Endothelial cell of umbilical vein (primary cell): Measurements from ENCODE around the gene CLDN9. TPM values are rescaled to one million over a fixed set of nuclear protein-coding genes. Genes with fewer than 3 reads are reported as not detected.

Experiments used
- BruUV-seq: library from RNA; stranded (reverse); fragments of 400-500 nt; replicated peaks from 2 replicates; lab custom pipeline; 2021; lab: Mats Ljungman, UMichigan
- CTCF ChIA-PET: fragments of 300-600, 350-600 bp; sonication (Branson Sonifier 250); formaldehyde crosslinking; loops from one replicate; lab custom pipeline; 2021; ENCODE audit warnings: antibody characterized with exemption, inconsistent platforms; lab: Charles Lee
- POLR2A ChIA-PET: fragments of 300-600, 350-600 bp; sonication (Branson Sonifier 250); formaldehyde crosslinking; loops from one replicate; lab custom pipeline; 2021; ENCODE audit warnings: antibody characterized with exemption, inconsistent platforms; lab: Charles Lee
- DNase-seq: peaks from one replicate; pipeline ENCODE4 v3.0.0-alpha.2; 2011; ENCODE audit warnings: low read depth, low spot score
- FAIRE-seq: peaks from 2 replicates; lab custom pipeline; 2011; peaks lifted over from hg19 to GRCh38; lab: Jason Lieb, UNC
- H2AFZ ChIP-seq: 2 replicates; pipeline ENCODE4 v1.6.0; 2012; ENCODE audit warnings: low read depth, low read length, control low read depth, inconsistent platforms
- H3K27ac ChIP-seq: 2 replicates; pipeline ENCODE4 v1.5.1; 2011; ENCODE audit warnings: low read depth, mild to moderate bottlenecking, control low read depth, low read length, moderate library complexity; ENCODE audit not compliant: insufficient read depth
- H3K27me3 ChIP-seq, 2 experiments: 2 replicates each; pipeline versions ENCODE4 v1.6.0 to v1.6.1; 2011; ENCODE audit warnings: low read length in 2 of 2, mixed read lengths in 1 of 2; ENCODE audit not compliant: control insufficient read depth in 2 of 2, insufficient read depth in 2 of 2
- H3K36me3 ChIP-seq, 2 experiments: 2 replicates in 1 of 2; 3 replicates in 1 of 2; pipeline ENCODE4 v1.5.1; 2011; ENCODE audit warnings: low read length in 2 of 2, mild to moderate bottlenecking in 1 of 2, moderate library complexity in 1 of 2; ENCODE audit not compliant: control insufficient read depth in 2 of 2, insufficient read depth in 2 of 2; ENCODE audit errors: extremely low read depth in 1 of 2
- H3K4me1 ChIP-seq: 3 replicates; pipeline ENCODE4 v1.5.1; 2011; ENCODE audit warnings: mild to moderate bottlenecking, low read length; ENCODE audit not compliant: control insufficient read depth, insufficient read depth; ENCODE audit errors: extremely low read depth
- H3K4me2 ChIP-seq: 2 replicates; pipeline ENCODE4 v1.6.1; 2011; ENCODE audit warnings: low read length, control low read depth, mixed read lengths; ENCODE audit not compliant: insufficient read depth
- H3K4me3 ChIP-seq, 3 experiments: fragments of 200-600 bp in 1 of 3; sonication (generic), shearing (Covaris generic) in 1 of 3; replicated peaks in 1 of 3; 2 replicates each; pipeline ENCODE4 v1.5.1; 2011 to 2016; ENCODE audit warnings: control low read depth in 3 of 3, low read length in 3 of 3, mild to moderate bottlenecking in 2 of 3, inconsistent platforms in 1 of 3, low read depth in 1 of 3, moderate library complexity in 1 of 3; ENCODE audit not compliant: insufficient read depth in 1 of 3
- H3K79me2 ChIP-seq: 2 replicates; pipeline ENCODE4 v1.6.0; 2012; ENCODE audit warnings: low read length, inconsistent platforms; ENCODE audit not compliant: control insufficient read depth, insufficient read depth
- H3K9ac ChIP-seq: replicated peaks from 2 replicates; pipeline ENCODE3; 2011; ENCODE audit warnings: low read length, control low read depth; ENCODE audit not compliant: insufficient read depth; ENCODE audit errors: extremely low read depth
- H3K9me1 ChIP-seq: replicated peaks from 3 replicates; pipeline ENCODE4 v1.6.0; 2011; ENCODE audit warnings: mild to moderate bottlenecking, low read length; ENCODE audit not compliant: control insufficient read depth, insufficient read depth; ENCODE audit errors: extremely low read depth
- H3K9me3 ChIP-seq: replicated peaks from 2 replicates; pipeline ENCODE4 v1.5.1; 2012; ENCODE audit warnings: low read length, inconsistent platforms; ENCODE audit not compliant: control insufficient read depth, insufficient read depth
- H4K20me1 ChIP-seq: replicated peaks from 2 replicates; pipeline ENCODE3; 2011; ENCODE audit warnings: mild to moderate bottlenecking, low read length; ENCODE audit not compliant: control insufficient read depth, insufficient read depth; ENCODE audit errors: extremely low read depth
- EZH2 ChIP-seq: IDR thresholded peaks from 2 replicates; pipeline ENCODE4 v1.6.1; 2012; ENCODE audit warnings: borderline replicate concordance, low read depth, mild to moderate bottlenecking, moderate library complexity, low read length, inconsistent platforms; ENCODE audit not compliant: severe bottlenecking
- FOS ChIP-seq: IDR thresholded peaks from 2 replicates; pipeline ENCODE4 v1.6.1; 2011; ENCODE audit warnings: mild to moderate bottlenecking, low read length, moderate library complexity, borderline replicate concordance; ENCODE audit not compliant: insufficient read depth
- GATA2 ChIP-seq: IDR thresholded peaks from 2 replicates; pipeline ENCODE4 v1.7.0; 2011; ENCODE audit warnings: low read depth, mild to moderate bottlenecking, moderate library complexity, mixed read lengths, low read length; ENCODE audit not compliant: insufficient read length, insufficient read depth
- JUN ChIP-seq: IDR thresholded peaks from 2 replicates; pipeline ENCODE4 v1.6.1; 2011; ENCODE audit warnings: borderline replicate concordance, low read depth; ENCODE audit not compliant: insufficient read length, insufficient read depth
- MYC ChIP-seq: IDR thresholded peaks from one replicate; pipeline ENCODE4 v1.6.1; 2011; ENCODE audit warnings: mild to moderate bottlenecking, low read depth, low read length
- POLR2A ChIP-seq: IDR thresholded peaks from 2 replicates; pipeline ENCODE4 v1.6.1; 2012; ENCODE audit warnings: low read depth, mild to moderate bottlenecking, control low read depth, low read length
- POLR2AphosphoS5 ChIP-seq: IDR thresholded peaks from 2 replicates; pipeline ENCODE4 v1.6.1; 2012; ENCODE audit warnings: low read depth, mild to moderate bottlenecking, control low read depth, low read length, moderate library complexity; ENCODE audit not compliant: insufficient read depth
- dilution Hi-C: fragments of 300-500 bp; cut with MboI; formaldehyde crosslinking; loops from one replicate; pipeline ENCODE4 v1.15.0; 2019; ENCODE audit warnings: low sequenced_read_pairs; ENCODE audit not compliant: extremely low pct_ligation_motif_present
- intact Hi-C: fragments of 100-400 bp; cut with micrococcal nuclease; formaldehyde crosslinking; loops from one replicate; pipeline ENCODE4 v1.10.0; 2022
- polyA plus RNA-seq, 4 experiments: library from polyadenylated mRNA; depleted of rRNA in 3 of 4; stranded (reverse) in 3 of 4; unstranded in 1 of 4; fragments of >200 nt; gene quantifications; 2 replicates each; pipeline versions ENCODE4 v1.2.1 to v1.2.3, GENCODE V29; 2011 to 2012; ENCODE audit warnings: missing spikeins in 1 of 4
- total RNA-seq: library from RNA; stranded (reverse); gene quantifications from 2 replicates; pipeline ENCODE4 v1.2.3, GENCODE V29; 2021
- TF ChIP-seq, protein P1 (sequence below): IDR thresholded peaks from 2 replicates; pipeline ENCODE4 v1.6.1; 2011; ENCODE audit not compliant: insufficient read depth, insufficient read length
- TF ChIP-seq, protein P2 (sequence below), 2 donors: IDR thresholded peaks; 1 replicate in 1 of 2; 2 replicates in 1 of 2; pipeline ENCODE4 v1.5.1; 2011; ENCODE audit warnings: low read length in 2 of 2, mild to moderate bottlenecking in 2 of 2, moderate library complexity in 2 of 2, control low read depth in 1 of 2, inconsistent platforms in 1 of 2, low read depth in 1 of 2; ENCODE audit not compliant: insufficient read depth in 1 of 2; ENCODE audit errors: extremely low read depth in 1 of 2

CLDN9 gene
- total and polyA plus RNA-seq, 2 donors (not counting 3 experiments of a cell fraction or from before 2014, with no cell fraction given): 0.06 TPM; not detected in 1

DNA sequence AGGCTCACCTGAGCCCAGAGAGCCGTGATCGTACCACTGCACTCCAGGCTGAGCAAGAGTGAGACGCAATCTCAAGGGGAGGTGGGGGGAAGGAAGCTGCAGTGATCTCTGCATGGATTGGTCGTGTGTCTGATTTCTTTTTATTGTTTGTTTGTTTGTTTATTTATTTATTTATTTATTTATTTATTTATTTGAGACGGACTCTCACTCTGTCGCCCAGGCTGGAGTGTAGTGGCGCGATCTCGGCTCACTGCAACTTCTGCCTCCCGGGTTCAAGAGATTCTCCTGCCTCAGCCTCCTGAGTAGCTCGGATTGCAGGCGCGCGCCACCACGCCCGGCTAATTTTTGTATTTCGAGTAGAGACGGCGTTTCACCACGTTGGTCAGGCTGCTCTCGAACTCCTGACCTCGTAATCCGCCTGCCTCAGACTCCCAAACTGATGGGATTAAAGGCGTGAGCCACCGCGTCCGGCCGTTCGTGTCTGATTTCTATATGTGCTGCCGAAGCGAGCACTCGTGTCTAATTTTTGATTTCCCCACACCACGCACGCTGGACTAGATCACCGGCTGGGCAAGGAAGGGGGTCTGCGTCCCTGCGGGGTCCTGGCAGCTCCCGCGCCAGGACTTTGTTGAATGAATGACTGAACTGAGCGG lies 7.0 kb downstream of the CLDN9 start:
- H3K9me3 ChIP-seq: no peaks in the 10 kb centered on the region
- no peak overlapping the region for H3K4me2 ChIP-seq
- H3K9me1 ChIP-seq: no peaks in the 10 kb centered on the region
- no peaks in the 10 kb centered on the region for H4K20me1 ChIP-seq
- H3K36me3 ChIP-seq: no peaks in the 10 kb centered on the region
- CTCF ChIA-PET: interaction anchor here (1.1 to 6.1 kb wide), 7 partner anchors 8 to 39 kb away, joined by 3 to 52 read pairs (median 9); no protein-coding TSS in a partner anchor
- H3K79me2 ChIP-seq: peaks cover 2% of the 10 kb centered on the region
- no peak for TF ChIP-seq POLR2AphosphoS5
- TF ChIP-seq, protein P1, sequence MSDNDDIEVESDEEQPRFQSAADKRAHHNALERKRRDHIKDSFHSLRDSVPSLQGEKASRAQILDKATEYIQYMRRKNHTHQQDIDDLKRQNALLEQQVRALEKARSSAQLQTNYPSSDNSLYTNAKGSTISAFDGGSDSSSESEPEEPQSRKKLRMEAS: no peak
- TF ChIP-seq EZH2: no peak
- no peak for TF ChIP-seq FOS
- no peak for TF ChIP-seq MYC
- no peak for TF ChIP-seq GATA2
- TF ChIP-seq, protein P2, sequence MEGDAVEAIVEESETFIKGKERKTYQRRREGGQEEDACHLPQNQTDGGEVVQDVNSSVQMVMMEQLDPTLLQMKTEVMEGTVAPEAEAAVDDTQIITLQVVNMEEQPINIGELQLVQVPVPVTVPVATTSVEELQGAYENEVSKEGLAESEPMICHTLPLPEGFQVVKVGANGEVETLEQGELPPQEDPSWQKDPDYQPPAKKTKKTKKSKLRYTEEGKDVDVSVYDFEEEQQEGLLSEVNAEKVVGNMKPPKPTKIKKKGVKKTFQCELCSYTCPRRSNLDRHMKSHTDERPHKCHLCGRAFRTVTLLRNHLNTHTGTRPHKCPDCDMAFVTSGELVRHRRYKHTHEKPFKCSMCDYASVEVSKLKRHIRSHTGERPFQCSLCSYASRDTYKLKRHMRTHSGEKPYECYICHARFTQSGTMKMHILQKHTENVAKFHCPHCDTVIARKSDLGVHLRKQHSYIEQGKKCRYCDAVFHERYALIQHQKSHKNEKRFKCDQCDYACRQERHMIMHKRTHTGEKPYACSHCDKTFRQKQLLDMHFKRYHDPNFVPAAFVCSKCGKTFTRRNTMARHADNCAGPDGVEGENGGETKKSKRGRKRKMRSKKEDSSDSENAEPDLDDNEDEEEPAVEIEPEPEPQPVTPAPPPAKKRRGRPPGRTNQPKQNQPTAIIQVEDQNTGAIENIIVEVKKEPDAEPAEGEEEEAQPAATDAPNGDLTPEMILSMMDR (IDR thresholded peaks at IDR 0.05; ENCODE audit: extremely low read depth in 1 of 2, insufficient read depth in 1 of 2, low read depth in 1 of 2, low read length in 2 of 2): no peak
- TF ChIP-seq POLR2A: no peak
- no peak for TF ChIP-seq JUN
- H3K4me3 ChIP-seq: peak overlapping the region in 1 of 3 experiments; percentile 16
- peaks cover 0 to 2% of the 10 kb centered on the region in 2 experiments for H3K27me3 ChIP-seq
- H3K4me1 ChIP-seq: peaks cover 18% of the 10 kb centered on the region
- peak overlapping the region; percentile 18 for H2AFZ ChIP-seq
- DNase-seq: no peak
- POLR2A ChIA-PET: interaction anchor here (0.5 to 2.2 kb wide), 7 partner anchors 7 to 1563 kb away, joined by 3 to 16 read pairs (median 6); partner anchors contain the start of gene ZNF213
- no peak overlapping the region for H3K9ac ChIP-seq
- H3K27ac ChIP-seq: no peak overlapping the region
- intact Hi-C loops (loop anchor here (1.0 to 2.0 kb wide), 3 partner anchors 15 to 115 kb away; partner anchors contain the start of gene PAQR4), dilution Hi-C loops (no loop called here)
- BruUV-seq: no TSS peak
- peak; percentile 75 for FAIRE-seq
